CD4-positive, alpha-beta memory T cell (primary cell): ENCODE results near the gene ZNF692. TPM values are rescaled to one million over a fixed set of nuclear protein-coding genes. Genes with fewer than 3 reads are reported as not detected.
"Not testable (repeated sequence)": the region's sequence is repeated elsewhere in the genome, so short reads cannot be mapped to it uniquely, and the experiment has no call there.

Experiments used
- CTCF ChIA-PET: fragments of 350-600 bp; sonication (Branson Sonifier 250); formaldehyde crosslinking; loops from one replicate; lab custom pipeline; 2021; ENCODE audit warnings: inconsistent platforms; ENCODE audit not compliant: partially characterized antibody; lab: Charles Lee
- POLR2A ChIA-PET: fragments of 350-600 bp; sonication (Branson Sonifier 250); formaldehyde crosslinking; loops from one replicate; lab custom pipeline; 2021; ENCODE audit not compliant: partially characterized antibody; lab: Charles Lee
- DNase-seq, 5 donors: peaks; one replicate each; pipeline versions ENCODE4 v3.0.0 to v3.0.0-alpha.2; 2020 to 2022; ENCODE audit warnings: mixed read lengths in 1 of 5
- H3K27ac ChIP-seq: one replicate; pipeline ENCODE4 v1.7.0; 2013; ENCODE audit warnings: low read depth, low read length
- H3K27me3 ChIP-seq: 2 replicates; pipeline ENCODE4 v1.7.0; 2013; ENCODE audit warnings: mild to moderate bottlenecking, low read length, moderate library complexity; ENCODE audit not compliant: insufficient read depth
- H3K36me3 ChIP-seq: 2 replicates; pipeline ENCODE4 v1.7.0; 2013; ENCODE audit warnings: mild to moderate bottlenecking, low read length, moderate library complexity; ENCODE audit not compliant: insufficient read depth
- H3K4me1 ChIP-seq: 2 replicates; pipeline ENCODE4 v1.7.0; 2013; ENCODE audit warnings: mild to moderate bottlenecking, low read length, moderate library complexity; ENCODE audit not compliant: insufficient read depth
- H3K4me3 ChIP-seq, 2 donors: one replicate each; pipeline ENCODE4 v1.7.0; 2013; ENCODE audit warnings: low read length in 2 of 2, mild to moderate bottlenecking in 1 of 2
- H3K9me3 ChIP-seq, 2 donors: one replicate each; pipeline ENCODE4 v1.7.0; 2013; ENCODE audit warnings: low read length in 2 of 2, control low read depth in 1 of 2; ENCODE audit not compliant: control insufficient read depth in 1 of 2
- H3K27ac Mint-ChIP-seq, 7 donors: one replicate each; pipeline ENCODE4 v1.8.0; 2020 to 2021; ENCODE audit warnings: mixed read lengths in 7 of 7, mild to moderate bottlenecking in 6 of 7, inconsistent platforms in 3 of 7, moderate library complexity in 3 of 7
- H3K27me3 Mint-ChIP-seq, 2 donors: one replicate each; pipeline ENCODE4 v1.8.0; 2020 to 2021; ENCODE audit warnings: mixed read lengths in 2 of 2
- H3K36me3 Mint-ChIP-seq, 2 donors: one replicate each; pipeline ENCODE4 v1.8.0; 2020 to 2021; ENCODE audit warnings: mixed read lengths in 2 of 2, inconsistent platforms in 1 of 2, mild to moderate bottlenecking in 1 of 2
- H3K4me1 Mint-ChIP-seq, 4 donors: one replicate each; pipeline ENCODE4 v1.8.0; 2020 to 2021; ENCODE audit warnings: mixed read lengths in 4 of 4, mild to moderate bottlenecking in 1 of 4
- H3K4me3 Mint-ChIP-seq, 8 donors: one replicate each; pipeline ENCODE4 v1.8.0; 2020 to 2021; ENCODE audit warnings: mixed read lengths in 8 of 8, mild to moderate bottlenecking in 7 of 8, moderate library complexity in 6 of 8, inconsistent platforms in 3 of 8
- H3K9me3 Mint-ChIP-seq, 8 donors: one replicate each; pipeline ENCODE4 v1.8.0; 2020 to 2021; ENCODE audit warnings: mixed read lengths in 8 of 8, mild to moderate bottlenecking in 5 of 8, inconsistent platforms in 3 of 8, moderate library complexity in 1 of 8
- intact Hi-C: fragments of 100-400 bp; cut with micrococcal nuclease; formaldehyde crosslinking; loops from one replicate; pipeline ENCODE4 v1.15.1; 2023
- polyA plus RNA-seq, 2 donors: library from polyadenylated mRNA; unstranded; fragments of 300-500 nt; fragmentation: Illumina TruSeq; gene quantifications; one replicate each; pipeline ENCODE4 v1.2.3, GENCODE V29; 2021
- total RNA-seq, 2 experiments: library from RNA; stranded (reverse); gene quantifications; one replicate each; pipeline ENCODE4 v1.2.3, GENCODE V29; 2021

ZNF692 gene
- total and polyA plus RNA-seq, 4 experiments from 2014 or later, result 10.9 to 74.8 (median 41.9) TPM

GRCh38 chr1:248889914-248890243 is 31.0 kb upstream of the ZNF692 start:
- DNase-seq, intact Hi-C loops, H3K4me3 ChIP-seq, H3K36me3 ChIP-seq, H3K4me1 Mint-ChIP-seq, H3K9me3 ChIP-seq, H3K4me1 ChIP-seq, H3K27ac ChIP-seq, H3K36me3 Mint-ChIP-seq, H3K4me3 Mint-ChIP-seq, POLR2A ChIA-PET, H3K27me3 ChIP-seq, H3K9me3 Mint-ChIP-seq, H3K27ac Mint-ChIP-seq: not testable (repeated sequence)
- CTCF ChIA-PET, result interaction anchor here (1.1 kb wide), 1 partner anchor 40 kb away, joined by 3 read pairs; no protein-coding TSS in a partner anchor
- peaks cover 16 to 20% of the 10 kb centered on the region in 2 donors for H3K27me3 Mint-ChIP-seq

GRCh38 chr1:248886237-248886895 is 27.5 kb upstream of the ZNF692 start:
- Histone ChIP-seq H3K27ac (no peak overlapping the region), H3K4me1 (no peaks in the 10 kb centered on the region), H3K4me3 (no peak overlapping the region), H3K27me3 (no peaks in the 10 kb centered on the region), H3K36me3 (no peaks in the 10 kb centered on the region), H3K9me3 (no peaks in the 10 kb centered on the region)
- no peak overlapping the region for H3K27ac Mint-ChIP-seq
- peaks cover 10 to 14% of the 10 kb centered on the region in 2 donors for H3K27me3 Mint-ChIP-seq
- DNase-seq, result no peak
- no peak overlapping the region for H3K4me3 Mint-ChIP-seq
- no peaks in the 10 kb centered on the region for H3K36me3 Mint-ChIP-seq
- H3K9me3 Mint-ChIP-seq, result no peaks in the 10 kb centered on the region
- CTCF ChIA-PET, result interaction anchor here (1.0 to 1.3 kb wide), 3 partner anchors 12 to 67 kb away, joined by 3 to 5 read pairs (median 3); no protein-coding TSS in a partner anchor
- POLR2A ChIA-PET, result interaction anchor here (1.3 kb wide), 1 partner anchor 12 kb away, joined by 5 read pairs; no protein-coding TSS in a partner anchor
- intact Hi-C loops, result no loop called here
- H3K4me1 Mint-ChIP-seq, result peaks cover 0 to 1% (median 0%) of the 10 kb centered on the region in 4 donors

GRCh38 chr1:248885646-248886045 is 26.8 kb upstream of the ZNF692 start:
- no peak for DNase-seq
- no peak overlapping the region for H3K27ac ChIP-seq
- ChIA-PET CTCF (no interaction called here), POLR2A (no interaction called here)
- Mint-ChIP-seq H3K4me1 (peaks cover 0 to 1% (median 0%) of the 10 kb centered on the region in 4 donors), H3K36me3 (no peaks in the 10 kb centered on the region), H3K9me3 (no peaks in the 10 kb centered on the region), H3K27ac (no peak overlapping the region), H3K4me3 (no peak overlapping the region), H3K27me3 (peaks cover 8 to 9% of the 10 kb centered on the region in 2 donors)
- no peaks in the 10 kb centered on the region for H3K9me3 ChIP-seq
- intact Hi-C loops, result no loop called here
- no peaks in the 10 kb centered on the region for H3K4me1 ChIP-seq
- no peak overlapping the region for H3K4me3 ChIP-seq
- no peaks in the 10 kb centered on the region for H3K27me3 ChIP-seq
- no peaks in the 10 kb centered on the region for H3K36me3 ChIP-seq

- ChIA-PET POLR2A (no interaction called here), CTCF (no interaction called here)
- intact Hi-C loops, result no loop called here
- H3K36me3 Mint-ChIP-seq, result no peaks in the 10 kb centered on the region
- Histone ChIP-seq H3K36me3 (no peaks in the 10 kb centered on the region), H3K9me3 (no peaks in the 10 kb centered on the region), H3K27me3 (no peaks in the 10 kb centered on the region), H3K27ac (no peak overlapping the region), H3K4me3 (no peak overlapping the region), H3K4me1 (no peaks in the 10 kb centered on the region)
- H3K4me3 Mint-ChIP-seq, result no peak overlapping the region
- no peaks in the 10 kb centered on the region for H3K9me3 Mint-ChIP-seq
- no peak overlapping the region for H3K27ac Mint-ChIP-seq
- peaks cover 0 to 1% (median 0%) of the 10 kb centered on the region in 4 donors for H3K4me1 Mint-ChIP-seq
- H3K27me3 Mint-ChIP-seq, result peaks cover 2 to 6% of the 10 kb centered on the region in 2 donors
- no peak for DNase-seq
These were observed 25.9 kb upstream of the ZNF692 start for GRCh38 chr1:248884632-248885295.

GRCh38 chr1:248882427-248882826 is 23.5 kb upstream of the ZNF692 start:
- H3K27ac Mint-ChIP-seq, CTCF ChIA-PET, intact Hi-C loops: not testable (repeated sequence)

GRCh38 chr1:248881261-248881660 is 22.4 kb upstream of the ZNF692 start:
- no peak overlapping the region for H3K27ac ChIP-seq
- H3K9me3 ChIP-seq, result no peaks in the 10 kb centered on the region
- ChIA-PET POLR2A (no interaction called here), CTCF (no interaction called here)
- no peak for DNase-seq
- no peaks in the 10 kb centered on the region for H3K4me1 ChIP-seq
- H3K36me3 ChIP-seq, result no peaks in the 10 kb centered on the region
- Mint-ChIP-seq H3K9me3 (no peaks in the 10 kb centered on the region), H3K4me1 (peaks cover 0 to 7% (median 4%) of the 10 kb centered on the region in 4 donors), H3K4me3 (no peak overlapping the region), H3K27ac (no peak overlapping the region), H3K36me3 (no peaks in the 10 kb centered on the region), H3K27me3 (peaks cover 0 to 4% of the 10 kb centered on the region in 2 donors)
- H3K4me3 ChIP-seq, result no peak overlapping the region
- intact Hi-C loops, result no loop called here
- H3K27me3 ChIP-seq, result no peaks in the 10 kb centered on the region

More at GRCh38 chr1:248882427-248882826, 23.5 kb upstream of the ZNF692 start:
- H3K4me1 ChIP-seq, DNase-seq, H3K36me3 Mint-ChIP-seq, H3K27me3 Mint-ChIP-seq, H3K4me3 ChIP-seq, H3K27me3 ChIP-seq, H3K4me3 Mint-ChIP-seq, H3K4me1 Mint-ChIP-seq, H3K36me3 ChIP-seq, POLR2A ChIA-PET, H3K9me3 ChIP-seq, H3K27ac ChIP-seq, H3K9me3 Mint-ChIP-seq: not testable (repeated sequence)

- Mint-ChIP-seq H3K9me3 (peaks cover 0 to 15% (median 3%) of the 10 kb centered on the region in 8 donors), H3K27me3 (peaks cover 8 to 12% of the 10 kb centered on the region in 2 donors), H3K4me3 (peak overlapping the region; percentile 95 to 98 (median 97)), H3K4me1 (peaks cover 11 to 32% (median 17%) of the 10 kb centered on the region in 4 donors), H3K27ac (peak overlapping the region; percentile 98 to 100 (median 99)), H3K36me3 (peaks cover 0 to 15% of the 10 kb centered on the region in 2 donors)
- intact Hi-C loops, result loop anchor here (1.0 kb wide), 5 partner anchors 11 to 48 kb away; partner anchors contain the start of genes PGBD2, ZNF672 and ZNF692
- no peaks in the 10 kb centered on the region for H3K27me3 ChIP-seq
- no peaks in the 10 kb centered on the region for H3K9me3 ChIP-seq
- DNase-seq, result peak; percentile 89 to 93 (median 91)
- H3K4me3 ChIP-seq, result peak overlapping the region; percentile 79 to 91
- no peaks in the 10 kb centered on the region for H3K36me3 ChIP-seq
- ChIA-PET CTCF (interaction anchor here (0.9 to 1.8 kb wide), 3 partner anchors 13 to 32 kb away, joined by 3 to 12 read pairs (median 4); partner anchors contain the start of gene ZNF692), POLR2A (interaction anchor here (0.7 to 3.5 kb wide), 11 partner anchors 13 to 62 kb away, joined by 3 to 84 read pairs (median 5); partner anchors contain the start of genes PGBD2, SH3BP5L, ZNF672 and ZNF692)
- H3K27ac ChIP-seq, result peak overlapping the region; percentile 67
- peaks cover 7% of the 10 kb centered on the region for H3K4me1 ChIP-seq
These were observed 15.2 kb upstream of the ZNF692 start for GRCh38 chr1:248873993-248874533.
